Keratinocyte (primary cell): ENCODE results near the gene ABLIM1. TPM values are rescaled to one million over a fixed set of nuclear protein-coding genes. Genes with fewer than 3 reads are reported as not detected.

Experiments
- DNase-seq: peaks from one replicate; pipeline ENCODE4 v3.0.0-alpha.2; 2011; ENCODE audit warnings: low read depth, missing footprints, low spot score
- FAIRE-seq: peaks from 2 replicates; lab custom pipeline; 2011; peaks lifted over from hg19 to GRCh38; lab: Jason Lieb, UNC
- H2AFZ ChIP-seq: 2 replicates; pipeline ENCODE4 v1.6.0; 2012; ENCODE audit warnings: low read length, control low read depth, inconsistent platforms; ENCODE audit not compliant: control insufficient read depth
- H3K27ac ChIP-seq: 2 replicates; pipeline ENCODE4 v1.5.1; 2011; ENCODE audit warnings: low read length; ENCODE audit not compliant: control insufficient read depth, insufficient read depth
- H3K27me3 ChIP-seq: 3 replicates; pipeline ENCODE4 v1.6.0; 2011; ENCODE audit warnings: low read length; ENCODE audit not compliant: control insufficient read depth, insufficient read depth; ENCODE audit errors: extremely low read depth
- H3K36me3 ChIP-seq, 2 experiments: 2 replicates in 1 of 2; 3 replicates in 1 of 2; pipeline ENCODE4 v1.5.1; 2011; ENCODE audit warnings: low read length in 2 of 2, mild to moderate bottlenecking in 1 of 2; ENCODE audit not compliant: control insufficient read depth in 2 of 2, insufficient read depth in 2 of 2; ENCODE audit errors: extremely low read depth in 1 of 2
- H3K4me1 ChIP-seq: 3 replicates; pipeline ENCODE4 v1.5.1; 2011; ENCODE audit warnings: low read length; ENCODE audit not compliant: control insufficient read depth, insufficient read depth; ENCODE audit errors: extremely low read depth
- H3K4me2 ChIP-seq: 3 replicates; pipeline ENCODE4 v1.6.0; 2011; ENCODE audit warnings: low read depth, low read length; ENCODE audit not compliant: control insufficient read depth, insufficient read depth; ENCODE audit errors: extremely low read depth
- H3K4me3 ChIP-seq, 3 experiments: fragments of 200-600 bp in 1 of 3; sonication (generic) in 1 of 3; 2 replicates in 2 of 3; 3 replicates in 1 of 3; pipeline ENCODE4 v1.5.1; 2011 to 2016; ENCODE audit warnings: low read length in 3 of 3, mild to moderate bottlenecking in 3 of 3, control low read depth in 2 of 3, inconsistent platforms in 1 of 3, low read depth in 1 of 3, mixed read lengths in 1 of 3, mixed run types in 1 of 3, moderate library complexity in 1 of 3; ENCODE audit not compliant: control insufficient read depth in 2 of 3, insufficient read depth in 2 of 3; ENCODE audit errors: extremely low read depth in 1 of 3
- H3K79me2 ChIP-seq: 2 replicates; pipeline ENCODE4 v1.6.0; 2012; ENCODE audit warnings: low read length; ENCODE audit not compliant: control insufficient read depth, insufficient read depth
- H3K9ac ChIP-seq: 3 replicates; pipeline ENCODE4 v1.6.0; 2011; ENCODE audit warnings: low read length; ENCODE audit not compliant: control insufficient read depth, insufficient read depth; ENCODE audit errors: extremely low read depth
- H3K9me1 ChIP-seq: 3 replicates; pipeline ENCODE4 v1.6.0; 2011; ENCODE audit warnings: low read length; ENCODE audit not compliant: control insufficient read depth, insufficient read depth; ENCODE audit errors: extremely low read depth
- H3K9me3 ChIP-seq: 2 replicates; pipeline ENCODE4 v1.5.1; 2012; ENCODE audit warnings: low read depth, low read length; ENCODE audit not compliant: control insufficient read depth
- H4K20me1 ChIP-seq: 3 replicates; pipeline ENCODE4 v1.6.0; 2011; ENCODE audit warnings: low read length; ENCODE audit not compliant: control insufficient read depth, insufficient read depth; ENCODE audit errors: extremely low read depth
- CTCF ChIP-seq, 3 experiments: IDR thresholded peaks in 1 of 3; conservative IDR thresholded peaks in 1 of 3; optimal IDR thresholded peaks in 1 of 3; 2 replicates in 2 of 3; 3 replicates in 1 of 3; pipeline versions ENCODE3 to v1.5.1; 2011; ENCODE audit warnings: low read length in 3 of 3, mild to moderate bottlenecking in 3 of 3, moderate library complexity in 2 of 3, control low read depth in 1 of 3, inconsistent platforms in 1 of 3; ENCODE audit not compliant: insufficient read depth in 2 of 3; ENCODE audit errors: extremely low read depth in 1 of 3
- EZH2 ChIP-seq: IDR thresholded peaks from one replicate; pipeline ENCODE4 v1.6.1; 2012; ENCODE audit warnings: inconsistent platforms, mild to moderate bottlenecking, low read length, moderate library complexity
- dilution Hi-C: fragments of 300-500 bp; cut with MboI; formaldehyde crosslinking; loops from one replicate; pipeline ENCODE4 v1.7.0; 2020; ENCODE audit warnings: low sequenced_read_pairs; ENCODE audit not compliant: extremely low pct_ligation_motif_present
- polyA plus RNA-seq, 5 experiments: library from polyadenylated mRNA; depleted of rRNA in 3 of 5; stranded (reverse) in 3 of 5; stranded (forward) in 1 of 5; unstranded in 1 of 5; fragments of >200 nt; gene quantifications; 1 replicate in 1 of 5; 2 replicates in 3 of 5; 3 replicates in 1 of 5; pipeline versions ENCODE4 v1.2.1 to v1.2.3, GENCODE V29; 2011 to 2012; ENCODE audit warnings: missing spikeins in 2 of 5, low read depth in 1 of 5, low replicate concordance in 1 of 5

The ABLIM1 gene
- polyA plus RNA-seq, 1 donor (not counting 4 experiments of a cell fraction or from before 2014, with no cell fraction given): 55.2 TPM

- no peaks in the 10 kb centered on the region for H3K36me3 ChIP-seq
- no peak overlapping the region for H3K9ac ChIP-seq
- TF ChIP-seq CTCF (optimal IDR thresholded peaks at IDR 0.05 in 1 of 3, IDR thresholded peaks at IDR 0.05 in 1 of 3, conservative IDR thresholded peaks at IDR 0.05 in 1 of 3; ENCODE audit: extremely low read depth in 1 of 3, insufficient read depth in 2 of 3, low read length in 3 of 3) (peak; percentile 28 to 73 (median 58)), EZH2 (no peak)
- dilution Hi-C loops: no loop called here
- H3K4me1 ChIP-seq: peaks cover 16% of the 10 kb centered on the region
- no peaks in the 10 kb centered on the region for H3K9me1 ChIP-seq
- no peaks in the 10 kb centered on the region for H4K20me1 ChIP-seq
- FAIRE-seq (peak; percentile 56), DNase-seq (no peak)
- H3K27ac ChIP-seq: no peak overlapping the region
- no peak overlapping the region for H3K4me3 ChIP-seq
- no peak overlapping the region for H2AFZ ChIP-seq
- no peaks in the 10 kb centered on the region for H3K27me3 ChIP-seq
- no peaks in the 10 kb centered on the region for H3K9me3 ChIP-seq
- H3K79me2 ChIP-seq: no peaks in the 10 kb centered on the region
- no peak overlapping the region for H3K4me2 ChIP-seq
These were observed 109.4 kb downstream of the ABLIM1 start for GRCh38 chr10:114548662-114549061.

GRCh38 chr10:114547514-114547913 is 110.6 kb downstream of the ABLIM1 start:
- Histone ChIP-seq H3K9ac (no peak overlapping the region), H3K4me3 (no peak overlapping the region), H4K20me1 (no peaks in the 10 kb centered on the region), H3K27ac (no peak overlapping the region), H3K9me1 (no peaks in the 10 kb centered on the region), H3K9me3 (no peaks in the 10 kb centered on the region), H3K4me1 (peaks cover 20% of the 10 kb centered on the region), H3K27me3 (no peaks in the 10 kb centered on the region), H3K79me2 (no peaks in the 10 kb centered on the region), H3K4me2 (no peak overlapping the region), H2AFZ (no peak overlapping the region), H3K36me3 (no peaks in the 10 kb centered on the region)
- dilution Hi-C loops: no loop called here
- no peak for FAIRE-seq
- DNase-seq: no peak
- TF ChIP-seq CTCF (optimal IDR thresholded peaks at IDR 0.05 in 1 of 3, IDR thresholded peaks at IDR 0.05 in 1 of 3, conservative IDR thresholded peaks at IDR 0.05 in 1 of 3; ENCODE audit: extremely low read depth in 1 of 3, insufficient read depth in 2 of 3, low read length in 3 of 3): no peak
- TF ChIP-seq EZH2: no peak
